Heart right ventricle (tissue), 16 donors: ENCODE measurements around the gene TH. TPM values are rescaled to one million over a fixed set of nuclear protein-coding genes. Genes with fewer than 3 reads are reported as not detected.

Experiments
- ATAC-seq, 8 donors: fragments of 200-7000 bp; cut with Tn5 transposase; one replicate each; pipeline ENCODE4 v1.9.1; 2020; ENCODE audit warnings: mild to moderate bottlenecking in 8 of 8, moderate library complexity in 8 of 8, moderate number of reproducible peaks in 1 of 8
- DNase-seq, 2 donors: peaks; one replicate each; pipeline ENCODE4 v3.0.0-alpha.2; 2020
- H3K27ac ChIP-seq, 10 donors: fragments of 200-600 bp; sonication (generic) in 2 of 10; one replicate each; pipeline versions ENCODE4 v1.5.0 to v1.8.0; 2020 to 2022; ENCODE audit warnings: mild to moderate bottlenecking in 3 of 10
- H3K27me3 ChIP-seq, 7 donors: fragments of 200-600 bp; one replicate each; pipeline ENCODE4 v1.8.0; 2021 to 2022; ENCODE audit warnings: mild to moderate bottlenecking in 2 of 7
- H3K36me3 ChIP-seq, 9 donors: fragments of 200-600 bp; sonication (generic) in 1 of 9; one replicate each; pipeline versions ENCODE4 v1.5.0 to v1.8.0; 2020 to 2022; ENCODE audit warnings: mild to moderate bottlenecking in 2 of 9
- H3K4me1 ChIP-seq, 9 donors: fragments of 200-600 bp; sonication (generic) in 1 of 9; one replicate each; pipeline versions ENCODE4 v1.5.0 to v1.8.0; 2020 to 2022; ENCODE audit warnings: mild to moderate bottlenecking in 4 of 9
- H3K4me3 ChIP-seq, 10 donors: fragments of 200-600 bp; sonication (generic) in 2 of 10; one replicate each; pipeline versions ENCODE4 v1.5.0 to v1.8.0; 2020 to 2022; ENCODE audit warnings: mild to moderate bottlenecking in 7 of 10, moderate library complexity in 2 of 10
- H3K9me3 ChIP-seq, 11 donors: fragments of 200-600 bp in 10 of 11; sonication (generic) in 2 of 11; one replicate each; pipeline versions ENCODE4 v1.5.0 to v1.8.0; 2013 to 2022; ENCODE audit warnings: mild to moderate bottlenecking in 2 of 11, control low read depth in 1 of 11, moderate library complexity in 1 of 11
- WGBS, 2 donors: extraction: QIAGEN DNeasy Blood & Tissue Kit; methylation state at CpG; one replicate each; pipeline ENCODE4 v1.1.7; 2013; ENCODE audit warnings: inconsistent platforms in 1 of 2; 5-methylcytosine and 5-hydroxymethylcytosine counted together
- intact Hi-C, 10 donors: fragments of 100-400 bp; cut with DNase I; formaldehyde crosslinking; loops; one replicate each; pipeline versions ENCODE4 v1.11.1 to v1.14.2; 2022
- polyA plus RNA-seq, 2 donors: library from polyadenylated mRNA; stranded (reverse); fragments of 200-250 nt; gene quantifications; one replicate each; pipeline ENCODE4 v1.2.3, GENCODE V29; 2013
- total RNA-seq, 10 donors: library from RNA; stranded (reverse); fragmentation: NEBNext Ultra II Directional in 3 of 10; extraction: Animal tissue kit (Norgen Biotek cat#: 25700) in 3 of 10; gene quantifications; one replicate each; pipeline versions ENCODE4 v1.2.1 to v1.2.4, GENCODE V29; 2021 to 2023
- TF ChIP-seq, protein P1 (sequence below), 9 donors: fragments of 200-600 bp; sonication (generic) in 2 of 9; IDR thresholded peaks; one replicate each; pipeline versions ENCODE4 v1.5.0 to v1.8.0; 2021 to 2022; ENCODE audit warnings: antibody characterized with exemption in 9 of 9, mild to moderate bottlenecking in 5 of 9, moderate library complexity in 1 of 9
- donor health status: Arrhythmogenic right ventricular cardiomyopathy.
- donor health status: ischemic (EF 13 %, LVEDD 7.1; RV severe dilation, severe dysfunction).
- donor health status: healthy with polysubstance abuse.
- donor health status: DM: no; HTN: yes; CAD: no.
- donor health status: DM: no; HTN: no; CAD: no.
- donor health status: ischemic (EF 25% LVEDD 6.9; RV normal size, moderate dysfunction).
- donor health status: ischemic (EF 25% LVEDD 5.7; RV mildly dilated, moderate dysfunction).
- donor health status: healthy.
- donor health status: DM: yes; HTN: yes; CAD: no.
- donor health status: Ischemic cardiomyopathy.
- donor health status: ischemic (EF 35%, LVEDD 5.7; RV mildly dilated, moderate dysfunction).
- donor health status: nonischemic (EF 11% LVEDD 7.7; RV severe dilation, severe dysfunction).
- donor health status: DM: yes; HTN: yes; CAD: no.
- donor health status: PGD.
- donor health status: ischemic (EF 29% LVEDD 5.4; RV normal size, mild dysfunction).
- donor health status: nonischemic (EF 23%, LVEDD 6.1; RV moderate dilation, normal function).

The TH gene
- total and polyA plus RNA-seq, 12 donors = 0.14 to 0.15 TPM; not detected in 10

DNA sequence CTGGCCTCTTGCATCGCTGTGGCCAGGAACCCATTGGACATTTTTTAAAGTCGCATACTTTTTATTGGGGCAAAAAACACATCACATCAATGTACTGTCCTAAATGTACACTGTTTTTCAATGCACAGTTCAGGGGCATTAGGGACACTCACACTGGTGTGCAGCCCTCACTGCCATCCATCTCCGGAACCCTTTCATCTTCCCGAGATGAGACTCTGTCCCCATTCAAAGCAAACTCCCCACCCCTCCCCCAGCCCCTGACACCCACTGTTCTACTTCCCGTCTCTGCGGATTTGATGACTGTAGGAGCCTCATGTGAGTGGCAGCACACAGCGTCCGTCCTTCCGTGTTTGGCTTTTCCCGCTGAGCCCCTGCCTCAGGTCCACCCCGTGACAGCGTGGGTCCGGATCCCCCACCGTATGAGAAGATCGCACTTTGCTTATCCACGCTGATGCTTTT is 41.8 kb upstream of the TH start:
- Histone ChIP-seq H3K9me3 (no peaks in the 10 kb centered on the region), H3K27me3 (peaks cover 0 to 36% (median 9%) of the 10 kb centered on the region in 7 donors), H3K4me3 (no peak overlapping the region), H3K4me1 (peaks cover 0 to 4% (median 0%) of the 10 kb centered on the region in 9 donors), H3K36me3 (no peaks in the 10 kb centered on the region), H3K27ac (no peak overlapping the region)
- intact Hi-C loops = no loop called here
- peak in 1 of 2 donors; percentile 2 for DNase-seq
- ATAC-seq = no peak
- WGBS, 2 donors = 51 to 69% methylated on average over 16 of the region's 16 CpGs
- TF ChIP-seq, protein P1, sequence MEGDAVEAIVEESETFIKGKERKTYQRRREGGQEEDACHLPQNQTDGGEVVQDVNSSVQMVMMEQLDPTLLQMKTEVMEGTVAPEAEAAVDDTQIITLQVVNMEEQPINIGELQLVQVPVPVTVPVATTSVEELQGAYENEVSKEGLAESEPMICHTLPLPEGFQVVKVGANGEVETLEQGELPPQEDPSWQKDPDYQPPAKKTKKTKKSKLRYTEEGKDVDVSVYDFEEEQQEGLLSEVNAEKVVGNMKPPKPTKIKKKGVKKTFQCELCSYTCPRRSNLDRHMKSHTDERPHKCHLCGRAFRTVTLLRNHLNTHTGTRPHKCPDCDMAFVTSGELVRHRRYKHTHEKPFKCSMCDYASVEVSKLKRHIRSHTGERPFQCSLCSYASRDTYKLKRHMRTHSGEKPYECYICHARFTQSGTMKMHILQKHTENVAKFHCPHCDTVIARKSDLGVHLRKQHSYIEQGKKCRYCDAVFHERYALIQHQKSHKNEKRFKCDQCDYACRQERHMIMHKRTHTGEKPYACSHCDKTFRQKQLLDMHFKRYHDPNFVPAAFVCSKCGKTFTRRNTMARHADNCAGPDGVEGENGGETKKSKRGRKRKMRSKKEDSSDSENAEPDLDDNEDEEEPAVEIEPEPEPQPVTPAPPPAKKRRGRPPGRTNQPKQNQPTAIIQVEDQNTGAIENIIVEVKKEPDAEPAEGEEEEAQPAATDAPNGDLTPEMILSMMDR (IDR thresholded peaks at IDR 0.05) = no peak

GRCh38 chr11:2212411-2213251 is 41.0 kb upstream of the TH start:
- H3K27me3 ChIP-seq = peaks cover 0 to 33% (median 9%) of the 10 kb centered on the region in 7 donors
- intact Hi-C loops = no loop called here
- peaks cover 0 to 4% (median 0%) of the 10 kb centered on the region in 9 donors for H3K4me1 ChIP-seq
- DNase-seq (peak in 1 of 2 donors; percentile 2), ATAC-seq (no peak)
- no peak overlapping the region for H3K27ac ChIP-seq
- H3K9me3 ChIP-seq = no peaks in the 10 kb centered on the region
- H3K4me3 ChIP-seq = no peak overlapping the region
- WGBS, 2 donors = 83 to 86% methylated on average over 23 of the region's 23 CpGs
- no peaks in the 10 kb centered on the region for H3K36me3 ChIP-seq
- TF ChIP-seq, protein P1 (IDR thresholded peaks at IDR 0.05) = no peak

DNA sequence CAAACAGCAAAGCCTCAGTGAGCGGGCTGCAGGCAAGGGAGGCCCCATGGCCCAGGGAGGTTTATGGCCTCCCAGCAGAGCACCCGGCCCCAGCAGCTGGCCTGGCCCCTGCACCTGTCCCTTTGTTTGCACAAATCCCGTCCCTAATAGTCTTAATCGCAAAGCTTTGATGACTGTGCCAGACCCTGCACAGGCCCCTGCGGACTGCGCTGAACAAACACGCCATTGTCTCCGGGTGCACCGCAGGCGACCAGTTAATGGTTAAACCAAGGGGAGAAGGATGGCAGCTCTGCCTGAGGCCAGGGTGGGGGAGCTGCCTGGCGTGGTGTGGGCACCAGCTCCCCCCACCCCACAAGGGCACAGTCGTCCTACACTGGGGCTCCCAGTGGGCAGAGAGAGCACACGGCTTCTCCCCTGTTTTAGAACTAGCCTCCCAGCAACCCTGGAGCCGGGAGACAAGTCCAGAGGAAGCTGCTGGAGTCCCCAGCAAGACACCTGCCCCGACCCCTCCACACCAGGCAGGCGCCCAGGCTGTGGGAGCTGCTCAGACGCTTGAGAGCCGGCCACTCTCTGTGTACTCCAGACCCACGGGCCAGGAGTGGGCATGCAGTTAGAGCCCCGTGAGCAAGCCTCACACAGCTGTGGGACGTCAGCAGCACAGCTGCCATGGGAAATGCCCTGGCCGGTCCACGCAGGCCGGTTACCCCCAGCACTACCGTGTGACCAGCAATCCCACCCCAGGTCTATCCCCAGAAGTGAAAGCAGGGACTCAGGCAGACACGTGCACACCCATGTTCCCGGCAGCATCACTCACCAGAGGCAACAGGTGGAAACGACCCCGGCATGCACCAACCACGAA is 39.7 kb upstream of the TH start:
- 78 to 87% methylated on average over 30 of the region's 30 CpGs for WGBS, 2 donors
- peak; percentile 2 to 6 for DNase-seq
- no peak for ATAC-seq
- peaks cover 0 to 27% (median 7%) of the 10 kb centered on the region in 7 donors for H3K27me3 ChIP-seq
- H3K4me1 ChIP-seq = peaks cover 0 to 4% (median 0%) of the 10 kb centered on the region in 9 donors
- intact Hi-C loops = no loop called here
- H3K36me3 ChIP-seq = no peaks in the 10 kb centered on the region
- TF ChIP-seq, protein P1 (IDR thresholded peaks at IDR 0.05) = no peak
- H3K9me3 ChIP-seq = no peaks in the 10 kb centered on the region
- H3K4me3 ChIP-seq = no peak overlapping the region
- no peak overlapping the region for H3K27ac ChIP-seq
